Measurements from ENCODE around the gene TSPY2.
"Not testable (repeated sequence)": the region's sequence is repeated elsewhere in the genome, so short reads cannot be mapped to it uniquely, and the experiment has no call there.

The TSPY2 gene, protein sequence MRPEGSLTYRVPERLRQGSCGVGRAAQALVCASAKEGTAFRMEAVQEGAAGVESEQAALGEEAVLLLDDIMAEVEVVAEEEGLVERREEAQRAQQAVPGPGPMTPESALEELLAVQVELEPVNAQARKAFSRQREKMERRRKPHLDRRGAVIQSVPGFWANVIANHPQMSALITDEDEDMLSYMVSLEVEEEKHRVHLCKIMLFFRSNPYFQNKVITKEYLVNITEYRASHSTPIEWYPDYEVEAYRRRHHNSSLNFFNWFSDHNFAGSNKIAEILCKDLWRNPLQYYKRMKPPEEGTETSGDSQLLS

DNA sequence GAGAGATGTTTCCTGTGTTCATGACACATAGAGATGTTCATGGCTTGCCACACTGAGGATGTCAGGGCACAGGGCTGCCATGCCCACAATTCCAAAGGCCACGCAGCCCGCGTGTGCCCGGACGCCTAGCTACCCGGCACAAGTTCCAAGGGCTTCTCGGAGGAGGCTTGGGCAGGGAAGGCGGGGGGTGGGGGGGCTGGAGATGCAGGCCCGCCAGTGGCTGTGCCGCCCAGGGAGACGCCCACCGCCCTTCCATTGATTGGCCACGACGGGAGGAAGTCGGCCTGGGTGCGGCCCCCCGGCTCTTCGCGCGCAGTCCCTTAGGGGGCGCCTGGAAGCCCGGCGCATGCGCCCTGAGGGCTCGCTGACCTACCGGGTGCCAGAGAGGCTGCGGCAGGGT lies at the start of gene TSPY2:
TSS of gene TSPY2 (plus strand) at position 301 of the 400 bp plus-strand sequence. CDS start at position 347, 46 bp downstream.
- not testable (repeated sequence) for DNase-seq (ENCODE audit: low read depth)

DNA sequence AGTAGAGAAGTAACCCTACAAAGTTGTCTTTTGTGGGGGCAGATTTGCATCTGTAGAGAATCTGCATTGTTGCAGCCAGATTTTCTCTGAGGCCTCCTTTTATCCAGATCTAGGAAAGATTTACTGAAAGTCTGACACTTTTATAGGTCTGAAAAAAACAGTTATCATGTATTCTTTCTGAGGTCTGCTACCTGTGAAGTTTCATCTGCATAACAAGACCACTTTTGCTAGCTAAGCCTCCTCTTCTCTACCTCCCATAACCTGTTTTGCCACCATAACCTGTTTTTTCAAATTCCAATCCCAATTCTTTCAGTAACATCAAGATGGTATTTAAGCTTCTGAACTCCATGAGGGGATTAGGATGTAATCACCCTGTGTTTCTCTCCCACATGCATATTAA lies 36.5 kb upstream of the TSPY2 start:
- not testable (repeated sequence) for DNase-seq (ENCODE audit: low read depth)

DNA sequence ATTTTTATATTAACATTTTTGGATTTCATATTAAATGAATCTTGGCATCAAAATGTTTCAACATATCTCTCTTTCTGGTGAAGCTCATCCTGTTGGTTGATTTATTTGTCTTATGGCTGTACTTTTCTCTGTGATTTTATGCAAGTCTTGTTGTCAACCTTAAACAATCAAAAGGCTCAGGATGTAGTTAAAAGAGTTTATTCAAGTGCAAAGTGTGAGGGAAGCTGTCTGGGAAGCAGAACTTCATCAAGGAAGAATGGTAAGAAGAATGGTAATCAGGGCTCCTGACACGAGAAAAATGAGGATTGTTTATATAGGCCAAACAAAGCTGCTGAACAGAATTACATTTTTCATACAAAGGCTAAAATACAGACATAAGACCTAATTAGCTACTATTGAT lies 29.0 kb upstream of the TSPY2 start:
- not testable (repeated sequence) for DNase-seq (ENCODE audit: low read depth)

DNA sequence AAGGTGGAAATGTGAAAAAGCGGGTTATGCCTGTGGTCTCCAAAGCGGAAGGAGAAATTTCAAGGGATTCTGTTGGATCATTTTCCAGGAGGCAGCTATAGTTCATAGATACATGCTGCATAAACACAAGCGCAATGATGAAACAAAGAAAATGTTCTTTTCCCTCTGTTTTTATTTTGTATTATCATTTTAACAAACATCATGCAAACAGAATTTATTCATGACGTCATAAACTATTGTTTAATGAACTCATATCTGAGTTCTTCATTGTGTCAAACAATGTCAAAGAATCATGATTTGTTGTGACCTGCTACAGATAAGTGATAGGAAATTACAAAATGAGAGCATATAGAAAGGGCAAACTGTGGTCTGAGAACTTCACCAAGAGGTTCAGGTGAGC lies 23.8 kb downstream of the TSPY2 start:
- not testable (repeated sequence) for DNase-seq (ENCODE audit: low read depth)
